HG03558 (cell line): ENCODE measurements around the gene DENND10.
A peak's percentile ranks its signal among the peaks of the same experiment; 100 is the strongest.
"Not testable (repeated sequence)": the region's sequence is repeated elsewhere in the genome, so short reads cannot be mapped to it uniquely, and the experiment has no call there.

Source experiments
- ATAC-seq: cut with Tn5 transposase; IDR thresholded peaks from one replicate; pipeline ENCODE4 v1.9.1; 2021; ENCODE audit warnings: moderate number of reproducible peaks; ENCODE audit not compliant: unreplicated experiment; ENCODE audit errors: extremely low read depth

The DENND10 gene

DNA sequence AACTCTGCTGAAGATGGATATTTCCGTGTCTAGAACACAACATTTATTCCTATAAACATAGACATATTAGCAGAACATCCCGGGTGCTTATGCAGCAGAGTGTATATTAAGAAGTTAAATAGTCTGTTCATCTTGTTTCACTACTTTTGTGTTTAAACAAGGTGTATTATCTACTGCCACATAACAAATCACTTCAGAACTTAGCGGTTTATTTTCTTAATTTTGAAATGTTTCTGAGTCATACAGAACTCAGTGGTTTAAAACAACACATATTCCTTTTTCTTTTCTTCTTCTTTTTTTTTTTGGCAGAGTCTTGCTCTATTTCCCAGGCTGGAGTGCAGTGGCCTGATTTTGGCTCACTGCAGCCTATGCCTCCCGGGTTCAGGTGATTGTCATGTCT lies 25.8 kb downstream of the DENND10 start:
- no peak for ATAC-seq

- peak; percentile 43 for ATAC-seq
Measured at GRCh38 chr10:119131512-119132240, 27.8 kb downstream of the DENND10 start.

DNA sequence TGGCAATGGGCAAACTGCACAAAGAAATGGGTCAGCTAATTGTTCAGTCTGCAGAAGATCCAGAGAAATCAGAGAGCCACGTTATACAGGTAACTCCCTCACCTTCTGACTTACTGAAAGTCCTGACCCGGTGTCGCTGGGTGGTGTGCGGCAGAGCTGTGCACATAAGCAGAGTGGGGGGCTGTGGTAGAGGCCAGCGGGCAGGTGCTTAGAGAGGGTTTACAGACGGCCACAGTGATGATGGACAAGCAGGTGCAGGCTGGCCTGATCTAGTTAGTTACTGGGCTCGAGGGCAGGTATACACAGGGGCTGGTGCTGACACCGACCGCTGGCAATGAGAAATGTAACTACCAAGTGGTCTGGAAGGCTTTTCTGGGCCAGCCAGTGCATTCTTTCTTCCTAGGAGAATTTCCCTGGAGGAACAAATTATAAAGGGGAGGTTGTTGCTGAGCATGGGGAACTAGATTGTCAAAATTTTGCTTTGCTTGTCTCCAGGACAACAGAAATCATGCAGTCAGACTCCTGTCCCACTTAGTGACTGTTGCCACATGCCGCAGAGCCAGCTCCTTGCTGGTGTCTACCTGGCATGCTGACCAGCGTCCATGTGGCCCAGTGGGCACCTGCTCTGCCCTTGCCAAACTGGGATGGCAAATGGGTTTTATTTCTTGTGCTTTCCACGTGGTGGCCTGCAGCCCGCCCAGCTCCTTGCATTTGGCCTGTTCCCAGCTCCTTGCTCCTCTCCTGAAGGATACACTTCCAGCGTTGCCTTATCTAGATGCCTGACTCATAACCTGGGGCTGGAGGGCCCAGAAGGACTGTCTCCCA lies 28.8 kb downstream of the DENND10 start:
- ATAC-seq: no peak

DNA sequence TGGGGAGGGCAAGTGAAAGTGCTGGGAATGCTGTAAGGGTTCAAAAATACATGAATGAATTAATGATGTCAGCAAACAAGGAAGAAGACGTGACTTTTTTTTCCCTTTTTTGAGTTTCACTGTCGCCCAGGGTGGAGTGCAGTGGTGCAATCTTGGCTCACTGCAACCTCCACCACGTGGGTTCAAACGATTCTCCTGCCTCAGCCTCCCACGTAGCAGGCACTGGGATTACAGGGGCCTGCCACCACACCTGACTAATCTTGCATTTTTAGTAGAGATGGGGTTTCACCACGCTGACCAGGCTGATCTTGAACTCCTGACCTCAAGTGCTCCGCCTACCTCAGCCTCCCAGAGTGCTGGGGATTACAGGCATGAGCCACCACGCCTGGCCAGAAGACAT lies 30.0 kb downstream of the DENND10 start:
- ATAC-seq: no peak

DNA sequence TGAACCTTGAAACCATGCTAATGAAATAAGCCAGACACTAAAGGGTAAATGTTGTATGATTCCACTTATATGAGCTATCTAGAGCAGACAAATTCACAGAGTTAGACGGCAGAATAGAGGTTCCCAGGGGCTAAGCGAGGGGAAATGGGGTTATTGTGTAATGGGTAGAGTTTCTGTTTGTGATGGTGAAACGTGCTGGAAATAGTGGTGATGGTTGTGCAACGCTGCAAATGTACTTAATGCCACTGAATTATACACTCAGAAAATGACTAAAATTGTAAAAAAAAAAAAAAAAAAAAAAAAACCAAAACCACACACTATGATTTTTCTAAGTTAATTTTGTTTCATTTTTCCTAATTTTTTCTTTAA lies 31.6 kb downstream of the DENND10 start:
- ATAC-seq: no peak

- ATAC-seq: no peak
Measured at GRCh38 chr10:119136084-119136483, 32.2 kb downstream of the DENND10 start.

- ATAC-seq: not testable (repeated sequence)
Measured at GRCh38 chr10:119137878-119138277, 34.0 kb downstream of the DENND10 start.

- ATAC-seq: no peak
Measured at GRCh38 chr10:119138346-119139306, 34.7 kb downstream of the DENND10 start.

GRCh38 chr10:119139464-119140067 lies 35.7 kb downstream of the DENND10 start:
- ATAC-seq: no peak

- no peak for ATAC-seq
Measured at GRCh38 chr10:119140603-119141245, 36.8 kb downstream of the DENND10 start.

GRCh38 chr10:119143657-119144056 lies 39.7 kb downstream of the DENND10 start:
- no peak for ATAC-seq

DNA sequence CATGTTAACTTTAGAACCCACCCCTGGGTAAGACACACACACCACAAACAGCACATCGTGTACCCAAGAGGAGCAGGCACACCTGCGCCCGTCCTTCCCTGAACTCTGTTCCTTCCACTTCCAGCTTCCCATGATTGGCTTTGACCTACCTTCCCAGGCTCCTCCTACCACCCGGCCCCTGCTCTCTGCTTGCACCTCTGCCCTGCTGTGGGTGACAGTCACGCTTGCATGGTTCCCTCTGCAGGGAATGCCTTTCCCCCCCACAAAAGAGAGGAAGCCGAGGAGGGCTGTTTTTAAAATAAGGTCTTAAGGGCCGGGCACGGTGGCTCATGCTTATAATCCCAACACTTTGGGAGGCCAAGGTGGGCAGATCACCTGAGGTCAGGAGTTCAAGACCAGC lies 45.2 kb downstream of the DENND10 start:
- no peak for ATAC-seq

DNA sequence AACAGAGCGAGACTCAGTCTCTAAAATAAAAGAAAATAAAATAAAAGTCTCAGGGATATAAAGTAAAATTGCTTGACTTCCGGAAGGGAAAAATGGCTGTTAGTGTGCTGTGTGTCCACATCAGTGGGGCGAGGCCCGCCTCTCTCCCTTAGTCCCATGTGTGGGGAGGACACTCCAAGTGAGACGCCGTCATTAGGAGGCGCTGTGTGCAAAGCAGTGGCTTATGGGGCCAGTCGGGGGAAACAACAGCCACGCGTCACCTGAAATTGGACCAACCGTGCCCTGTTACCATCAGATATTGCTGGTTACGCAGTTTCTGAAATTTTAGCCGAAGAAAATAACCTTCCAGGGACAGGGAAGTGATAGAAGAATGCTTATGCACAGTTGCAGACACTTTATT lies 45.8 kb downstream of the DENND10 start:
- no peak for ATAC-seq

- not testable (repeated sequence) for ATAC-seq
Measured at GRCh38 chr10:119151601-119152000, 47.7 kb downstream of the DENND10 start.

- ATAC-seq: no peak
Measured at GRCh38 chr10:119153041-119153440, 49.1 kb downstream of the DENND10 start.

GRCh38 chr10:119153661-119154060 lies 49.7 kb downstream of the DENND10 start:
- no peak for ATAC-seq

GRCh38 chr10:119159332-119159731 lies 55.4 kb downstream of the DENND10 start:
- no peak for ATAC-seq

DNA sequence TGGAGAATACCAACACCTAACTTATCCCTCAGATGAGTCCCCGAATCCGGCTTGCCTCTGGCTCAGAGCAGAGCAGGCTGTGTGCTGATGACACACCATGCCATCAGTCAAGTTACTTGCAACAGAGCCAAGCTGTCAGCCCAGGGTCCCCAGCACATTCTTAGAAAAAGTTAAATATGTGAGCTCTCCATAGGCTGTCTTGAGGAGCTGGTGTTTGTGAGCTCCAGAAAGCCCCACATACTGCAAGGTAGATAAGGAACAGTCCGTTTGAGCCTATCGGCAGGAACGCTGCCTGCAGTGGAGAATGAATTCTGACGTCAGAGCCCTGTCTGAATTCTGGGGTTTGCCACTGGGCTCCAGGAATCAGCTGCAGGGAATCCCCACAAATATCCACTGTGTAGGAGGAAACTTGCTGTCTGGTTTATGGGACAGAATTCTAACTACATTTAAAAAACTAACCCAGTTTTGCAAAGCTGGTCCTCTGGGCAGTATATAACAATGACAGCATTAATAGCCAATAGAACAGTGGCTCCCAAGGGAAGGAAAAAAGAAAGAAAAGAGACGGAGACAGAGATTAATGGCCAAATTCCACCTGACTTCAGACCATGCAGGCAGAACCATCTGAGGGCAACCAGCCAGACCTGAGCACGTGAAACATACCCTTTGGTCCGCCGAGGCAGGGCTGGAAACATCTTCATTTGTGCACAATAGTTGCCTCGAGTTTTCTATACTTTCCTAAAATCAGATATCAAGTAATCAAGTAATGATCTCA lies 58.0 kb downstream of the DENND10 start:
- no peak for ATAC-seq
